ENCODE measurements around the gene LRRC23. TPM values are rescaled to one million over a fixed set of nuclear protein-coding genes. Genes with fewer than 3 reads are reported as not detected.
"Not testable (repeated sequence)": the region's sequence is repeated elsewhere in the genome, so short reads cannot be mapped to it uniquely, and the experiment has no call there.

The LRRC23 gene
- total RNA-seq, 6 experiments from 2014 or later: 5.5 to 7.9 (median 6.6) TPM

- Mint-ChIP-seq H3K27me3 (ENCODE audit: insufficient read depth) (peaks cover 10% of the 10 kb centered on the region), H3K9me3 (no peaks in the 10 kb centered on the region), H3K36me3 (ENCODE audit: low read depth) (peaks cover 35% of the 10 kb centered on the region), H3K4me3 (peak overlapping the region; percentile 93), H3K27ac (peak overlapping the region; percentile 86), H3K4me1 (ENCODE audit: low read depth) (peaks cover 52% of the 10 kb centered on the region)
- peak; percentile 58 for DNase-seq
- TF ChIP-seq CTCF (IDR thresholded peaks at IDR 0.05): peak; percentile 96
Observed at GRCh38 chr12:6872073-6873048, 32.3 kb upstream of the LRRC23 start.

- Mint-ChIP-seq H3K27me3 (ENCODE audit: insufficient read depth) (peaks cover 6% of the 10 kb centered on the region; the same call in 1 of the 2 replicates), H3K27ac (peak within 1 kb of the TSS; percentile 91), H3K9me3 (no peaks in the 10 kb centered on the region), H3K4me3 (peak within 1 kb of the TSS; percentile 93), H3K36me3 (ENCODE audit: low read depth) (peaks cover 31% of the 10 kb centered on the region), H3K4me1 (ENCODE audit: low read depth) (peaks cover 52% of the 10 kb centered on the region)
- peak; percentile 89 for DNase-seq
- TF ChIP-seq CTCF (IDR thresholded peaks at IDR 0.05): no peak
Observed at GRCh38 chr12:6873094-6874014, 31.3 kb upstream of the LRRC23 start, which contains the start of gene SPSB2. Gene SPSB2, minus strand, starts transcription at chr12:6873303. Its CDS starts 402 bp downstream, at chr12:6872901.

GRCh38 chr12:6874015-6874368 is 30.6 kb upstream of the LRRC23 start:
- Mint-ChIP-seq H3K4me1 (ENCODE audit: low read depth) (peaks cover 46% of the 10 kb centered on the region), H3K4me3 (peak overlapping the region; percentile 93), H3K27ac (peak overlapping the region; percentile 91), H3K36me3 (ENCODE audit: low read depth) (peaks cover 25% of the 10 kb centered on the region)
- not testable (repeated sequence) for H3K27me3 Mint-ChIP-seq (ENCODE audit: insufficient read depth); H3K9me3 Mint-ChIP-seq; DNase-seq

GRCh38 chr12:6879824-6880223 is 24.8 kb upstream of the LRRC23 start:
- not testable (repeated sequence) for DNase-seq; H3K27ac Mint-ChIP-seq; H3K4me3 Mint-ChIP-seq; H3K27me3 Mint-ChIP-seq (ENCODE audit: insufficient read depth); H3K4me1 Mint-ChIP-seq (ENCODE audit: low read depth); H3K36me3 Mint-ChIP-seq (ENCODE audit: low read depth); H3K9me3 Mint-ChIP-seq

GRCh38 chr12:6883252-6883651 is 21.4 kb upstream of the LRRC23 start:
- Mint-ChIP-seq H3K4me3 (no peak overlapping the region), H3K27me3 (ENCODE audit: insufficient read depth) (0 out of 2 replicates have a peak, but pooled peaks cover 2% of the 10 kb centered on the region), H3K9me3 (no peaks in the 10 kb centered on the region), H3K27ac (no peak overlapping the region), H3K36me3 (ENCODE audit: low read depth) (no peaks in the 10 kb centered on the region), H3K4me1 (ENCODE audit: low read depth) (no peaks in the 10 kb centered on the region)
- no peak for TF ChIP-seq CTCF (IDR thresholded peaks at IDR 0.05)
- DNase-seq: no peak

- H3K9me3 Mint-ChIP-seq: no peaks in the 10 kb centered on the region
- no peaks in the 10 kb centered on the region for H3K4me1 Mint-ChIP-seq (ENCODE audit: low read depth)
- TF ChIP-seq CTCF (IDR thresholded peaks at IDR 0.05): no peak
- 0 out of 2 replicates have a peak, but pooled peaks cover 2% of the 10 kb centered on the region for H3K27me3 Mint-ChIP-seq (ENCODE audit: insufficient read depth)
- H3K36me3 Mint-ChIP-seq (ENCODE audit: low read depth): no peaks in the 10 kb centered on the region
- H3K4me3 Mint-ChIP-seq: no peak overlapping the region
- DNase-seq: no peak
- H3K27ac Mint-ChIP-seq: no peak overlapping the region
Observed at GRCh38 chr12:6883683-6884082, 20.9 kb upstream of the LRRC23 start.

Measured in HFFc6 (cell line).